ENCODE data around the gene GTF2E1.
"Not testable (repeated sequence)": the region's sequence is repeated elsewhere in the genome, so short reads cannot be mapped to it uniquely, and the experiment has no call there.

- not testable (repeated sequence) for TF ChIP-seq CTCF (IDR thresholded peaks at IDR 0.05); EZH2 (IDR thresholded peaks at IDR 0.05; ENCODE audit: borderline replicate concordance, insufficient read depth, low read depth, low read length, poor library complexity, severe bottlenecking)
Measured at GRCh38 chr3:120785832-120786231, 43.3 kb downstream of the GTF2E1 start.

Data from B cell (primary cell).